ACC112 (cell line): ENCODE measurements around the gene CYBC1.

Experiments used
- H2AFZ ChIP-seq: fragments of 200-600 bp; sonication (generic); one replicate; pipeline ENCODE4 v1.6.0; 2017; ENCODE audit warnings: antibody characterized with exemption, low read length; ENCODE audit not compliant: unreplicated experiment
- H3K27ac ChIP-seq: fragments of 200-600 bp; sonication (generic); 2 replicates; pipeline ENCODE4 v1.5.1; 2014; ENCODE audit warnings: low read depth, mild to moderate bottlenecking, antibody characterized with exemption, low read length, moderate library complexity
- H3K27me3 ChIP-seq: fragments of 200-600 bp; sonication (generic); 2 replicates; pipeline ENCODE4 v1.6.1; 2014; ENCODE audit warnings: mild to moderate bottlenecking, antibody characterized with exemption, low read length, moderate library complexity, mixed read lengths; ENCODE audit not compliant: insufficient read depth
- H3K36me3 ChIP-seq: fragments of 200-600 bp; sonication (generic); 2 replicates; pipeline ENCODE4 v1.6.1; 2016; ENCODE audit warnings: mild to moderate bottlenecking, antibody characterized with exemption, low read length, moderate library complexity, mixed read lengths; ENCODE audit not compliant: insufficient read depth
- H3K4me1 ChIP-seq: fragments of 200-600 bp; sonication (generic); one replicate; pipeline ENCODE4 v1.6.1; 2016; ENCODE audit warnings: low read length, mixed read lengths; ENCODE audit not compliant: insufficient read depth, unreplicated experiment, control insufficient read depth
- H3K4me3 ChIP-seq: fragments of 200-600 bp; sonication (generic); 2 replicates; pipeline ENCODE4 v1.5.1; 2014; ENCODE audit warnings: mild to moderate bottlenecking, low read depth, low read length
- H3K79me2 ChIP-seq: fragments of 200-600 bp; sonication (generic); one replicate; pipeline ENCODE4 v1.6.0; 2016; ENCODE audit warnings: low read length; ENCODE audit not compliant: control insufficient read depth, unreplicated experiment, insufficient read depth

Gene CYBC1

GRCh38 chr17:82490512-82491195, 40.1 kb upstream of the CYBC1 start:
- Histone ChIP-seq H3K4me3 (no peak overlapping the region), H3K79me2 (no peaks in the 10 kb centered on the region), H2AFZ (no peak overlapping the region), H3K27ac (no peak overlapping the region), H3K4me1 (peaks cover 15% of the 10 kb centered on the region), H3K27me3 (no peaks in the 10 kb centered on the region), H3K36me3 (no peaks in the 10 kb centered on the region)

GRCh38 chr17:82489851-82490511, 39.4 kb upstream of the CYBC1 start:
- no peaks in the 10 kb centered on the region for H3K27me3 ChIP-seq
- peaks cover 15% of the 10 kb centered on the region for H3K4me1 ChIP-seq
- H3K79me2 ChIP-seq: no peaks in the 10 kb centered on the region
- H3K27ac ChIP-seq: no peak overlapping the region
- no peaks in the 10 kb centered on the region for H3K36me3 ChIP-seq
- H3K4me3 ChIP-seq: no peak overlapping the region
- H2AFZ ChIP-seq: no peak overlapping the region

GRCh38 chr17:82489117-82489516, 38.6 kb upstream of the CYBC1 start:
- Histone ChIP-seq H2AFZ (no peak overlapping the region), H3K4me1 (peaks cover 15% of the 10 kb centered on the region), H3K27ac (no peak overlapping the region), H3K79me2 (no peaks in the 10 kb centered on the region), H3K4me3 (no peak overlapping the region), H3K27me3 (no peaks in the 10 kb centered on the region), H3K36me3 (no peaks in the 10 kb centered on the region)

- Histone ChIP-seq H3K4me1 (peaks cover 9% of the 10 kb centered on the region), H2AFZ (no peak overlapping the region), H3K4me3 (no peak overlapping the region), H3K27me3 (no peaks in the 10 kb centered on the region), H3K27ac (no peak overlapping the region), H3K36me3 (no peaks in the 10 kb centered on the region), H3K79me2 (no peaks in the 10 kb centered on the region)
Observed at GRCh38 chr17:82487910-82488309, 37.4 kb upstream of the CYBC1 start.

- H3K27me3 ChIP-seq: no peaks in the 10 kb centered on the region
- no peaks in the 10 kb centered on the region for H3K79me2 ChIP-seq
- no peaks in the 10 kb centered on the region for H3K4me1 ChIP-seq
- H3K27ac ChIP-seq: no peak overlapping the region
- H3K4me3 ChIP-seq: no peak overlapping the region
- no peaks in the 10 kb centered on the region for H3K36me3 ChIP-seq
- H2AFZ ChIP-seq: no peak overlapping the region
Observed at GRCh38 chr17:82486231-82487094, 35.9 kb upstream of the CYBC1 start.

GRCh38 chr17:82483836-82484235, 33.3 kb upstream of the CYBC1 start:
- Histone ChIP-seq H3K79me2 (no peaks in the 10 kb centered on the region), H3K27ac (no peak overlapping the region), H2AFZ (no peak overlapping the region), H3K27me3 (no peaks in the 10 kb centered on the region), H3K4me1 (no peaks in the 10 kb centered on the region), H3K4me3 (no peak overlapping the region), H3K36me3 (no peaks in the 10 kb centered on the region)

- H3K27ac ChIP-seq: no peak overlapping the region
- H3K27me3 ChIP-seq: no peaks in the 10 kb centered on the region
- no peak overlapping the region for H2AFZ ChIP-seq
- H3K36me3 ChIP-seq: no peaks in the 10 kb centered on the region
- no peaks in the 10 kb centered on the region for H3K79me2 ChIP-seq
- no peak overlapping the region for H3K4me3 ChIP-seq
- H3K4me1 ChIP-seq: no peaks in the 10 kb centered on the region
Observed at GRCh38 chr17:82483204-82483660, 32.7 kb upstream of the CYBC1 start.

GRCh38 chr17:82480318-82480717, 29.8 kb upstream of the CYBC1 start:
- H3K36me3 ChIP-seq: no peaks in the 10 kb centered on the region
- H3K79me2 ChIP-seq: no peaks in the 10 kb centered on the region
- no peak overlapping the region for H3K4me3 ChIP-seq
- H3K27ac ChIP-seq: no peak overlapping the region
- no peaks in the 10 kb centered on the region for H3K27me3 ChIP-seq
- H3K4me1 ChIP-seq: no peaks in the 10 kb centered on the region
- no peak overlapping the region for H2AFZ ChIP-seq

GRCh38 chr17:82479602-82480001, 29.1 kb upstream of the CYBC1 start:
- no peak overlapping the region for H3K27ac ChIP-seq
- H2AFZ ChIP-seq: no peak overlapping the region
- no peaks in the 10 kb centered on the region for H3K36me3 ChIP-seq
- no peaks in the 10 kb centered on the region for H3K27me3 ChIP-seq
- no peaks in the 10 kb centered on the region for H3K79me2 ChIP-seq
- no peak overlapping the region for H3K4me3 ChIP-seq
- H3K4me1 ChIP-seq: no peaks in the 10 kb centered on the region

- Histone ChIP-seq H3K27ac (no peak overlapping the region), H3K79me2 (no peaks in the 10 kb centered on the region), H3K27me3 (no peaks in the 10 kb centered on the region), H3K4me3 (no peak overlapping the region), H3K4me1 (no peaks in the 10 kb centered on the region), H3K36me3 (no peaks in the 10 kb centered on the region), H2AFZ (no peak overlapping the region)
Observed at GRCh38 chr17:82477934-82478333, 27.4 kb upstream of the CYBC1 start.
